DMS153 (cell line): ENCODE measurements around the gene HTATIP2.
"Not testable (repeated sequence)": the region's sequence is repeated elsewhere in the genome, so short reads cannot be mapped to it uniquely, and the experiment has no call there.

Source experiments
- DNase-seq: peaks from one replicate; lab custom pipeline; 2025; lab: John Stamatoyannopoulos, UW

The HTATIP2 gene

DNA sequence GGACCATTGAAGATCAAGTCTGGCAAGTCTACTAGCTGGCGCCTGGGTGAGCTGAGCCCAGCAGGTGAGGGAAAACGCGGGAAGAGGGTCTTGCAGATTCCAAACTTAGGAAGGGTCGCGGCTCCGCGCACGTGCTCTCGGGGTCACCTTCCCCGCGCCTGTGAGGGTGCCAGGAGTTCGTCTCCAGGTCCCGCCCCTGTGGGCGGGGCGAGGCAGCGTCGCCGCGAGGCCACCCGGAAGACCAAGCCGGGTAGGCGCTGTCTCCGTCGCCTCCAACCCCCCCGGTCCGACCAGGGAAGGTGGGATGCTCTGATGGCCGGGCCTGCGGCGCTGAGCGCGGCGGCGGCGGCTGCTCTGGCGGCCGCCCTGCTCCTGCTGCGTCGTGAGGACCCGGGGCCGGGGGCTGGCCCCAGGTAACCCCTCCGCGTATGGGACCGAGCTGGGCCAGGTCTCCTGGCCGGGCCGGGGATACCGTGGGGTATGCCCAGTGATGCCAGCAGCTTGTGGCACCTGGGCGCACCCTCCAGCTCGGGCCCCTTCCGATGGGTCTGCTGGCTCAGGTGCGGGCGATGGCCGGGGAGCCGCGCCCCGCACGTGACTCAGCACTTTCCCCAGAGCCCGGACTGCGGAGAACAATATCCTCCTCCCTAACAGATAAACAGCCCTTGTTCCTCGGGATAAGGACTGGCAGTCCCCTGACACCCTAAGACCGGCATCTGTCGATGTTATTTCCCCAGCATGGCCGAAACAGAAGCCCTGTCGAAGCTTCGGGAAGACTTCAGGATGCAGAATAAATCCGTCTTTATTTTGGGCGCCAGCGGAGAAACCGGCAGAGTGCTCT lies at the start of gene HTATIP2:
HTATIP2 (plus strand) TSS at position 215 of the 841 bp plus-strand sequence; CDS start at position 739, 524 bp downstream.
- peak; percentile 58 for DNase-seq

DNA sequence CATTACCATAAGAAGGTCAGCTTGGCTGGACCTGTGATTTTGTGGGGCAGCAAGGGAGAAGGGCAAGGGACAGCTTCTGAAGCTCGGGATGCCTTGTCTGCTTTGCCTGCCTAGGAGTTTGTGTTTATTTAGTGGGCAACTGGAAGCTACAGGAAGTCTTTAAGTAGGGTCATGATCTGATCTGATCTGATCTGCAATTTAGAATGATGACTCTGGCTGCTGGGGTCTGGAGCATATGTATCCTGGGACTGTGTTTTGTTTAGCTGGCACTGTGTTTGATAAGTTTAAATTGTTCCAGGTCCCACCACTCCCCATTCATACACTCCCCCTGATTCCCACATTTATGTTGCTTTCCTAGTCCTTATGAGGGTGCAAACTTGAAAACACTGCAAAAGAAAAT lies 47.7 kb upstream of the HTATIP2 start:
- DNase-seq = no peak

DNA sequence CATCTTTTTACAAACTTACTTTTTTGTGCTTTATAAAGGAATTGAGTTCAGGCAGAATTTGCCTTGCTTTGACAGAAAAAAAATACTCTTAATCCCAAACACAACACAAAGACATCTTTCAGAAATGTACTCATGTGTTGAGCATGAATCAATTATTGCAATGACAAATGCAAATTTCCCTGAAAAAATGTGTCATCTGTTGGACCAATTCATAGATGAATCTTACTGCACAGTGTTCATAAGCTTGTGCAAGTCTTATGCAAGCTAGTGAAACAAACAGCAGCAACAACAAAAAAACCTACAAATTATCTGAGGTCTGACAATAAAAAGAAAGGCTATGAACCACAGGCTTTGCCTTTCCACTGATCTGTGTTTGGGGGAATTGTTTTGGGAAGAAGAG lies 42.3 kb upstream of the HTATIP2 start:
- DNase-seq = no peak

DNA sequence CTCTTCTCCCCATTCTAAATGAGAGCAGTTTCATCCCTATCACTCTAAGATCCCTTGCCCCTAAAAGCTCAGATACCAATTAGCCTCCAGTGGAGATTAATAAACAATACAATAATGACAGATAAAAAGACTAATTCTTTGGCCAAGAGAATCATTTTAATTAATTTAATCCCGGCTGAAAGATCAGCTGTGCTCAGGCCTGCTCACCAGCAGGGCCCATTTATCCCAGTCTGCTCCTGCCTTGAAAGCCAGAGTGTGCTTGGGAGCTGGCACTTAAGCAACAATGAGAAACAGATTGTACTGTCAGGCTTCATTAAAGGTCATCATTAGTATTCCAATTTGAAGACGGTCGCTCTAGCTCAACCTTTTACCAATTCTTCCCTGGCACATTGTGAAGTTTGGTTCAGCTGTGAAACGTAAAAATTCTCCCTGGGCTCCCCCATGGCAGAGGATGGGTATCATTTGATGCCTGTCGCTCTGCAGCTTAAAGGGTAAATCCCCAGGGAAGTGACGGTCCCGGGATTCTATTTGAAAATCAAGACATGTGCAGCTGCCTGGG lies 36.1 kb upstream of the HTATIP2 start:
- no peak for DNase-seq

DNA sequence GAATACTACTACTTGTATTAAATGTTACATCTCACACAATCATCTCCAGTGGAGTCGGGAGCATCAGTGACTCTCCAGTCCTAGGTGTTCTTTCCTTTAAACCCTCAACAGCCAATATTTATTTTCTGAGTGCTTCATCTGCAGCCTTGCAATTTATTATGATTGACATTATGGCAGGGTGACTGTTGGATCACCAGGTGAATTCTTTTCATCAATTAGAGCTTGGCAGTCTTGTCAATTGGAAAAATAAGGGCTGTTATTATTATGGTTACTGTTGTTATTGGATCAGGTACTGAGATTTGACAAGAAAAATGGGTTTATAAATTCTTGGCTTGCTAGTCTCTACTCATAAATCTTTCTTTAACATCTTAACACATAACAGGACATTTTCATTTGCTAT lies 27.5 kb upstream of the HTATIP2 start:
- DNase-seq = no peak

DNA sequence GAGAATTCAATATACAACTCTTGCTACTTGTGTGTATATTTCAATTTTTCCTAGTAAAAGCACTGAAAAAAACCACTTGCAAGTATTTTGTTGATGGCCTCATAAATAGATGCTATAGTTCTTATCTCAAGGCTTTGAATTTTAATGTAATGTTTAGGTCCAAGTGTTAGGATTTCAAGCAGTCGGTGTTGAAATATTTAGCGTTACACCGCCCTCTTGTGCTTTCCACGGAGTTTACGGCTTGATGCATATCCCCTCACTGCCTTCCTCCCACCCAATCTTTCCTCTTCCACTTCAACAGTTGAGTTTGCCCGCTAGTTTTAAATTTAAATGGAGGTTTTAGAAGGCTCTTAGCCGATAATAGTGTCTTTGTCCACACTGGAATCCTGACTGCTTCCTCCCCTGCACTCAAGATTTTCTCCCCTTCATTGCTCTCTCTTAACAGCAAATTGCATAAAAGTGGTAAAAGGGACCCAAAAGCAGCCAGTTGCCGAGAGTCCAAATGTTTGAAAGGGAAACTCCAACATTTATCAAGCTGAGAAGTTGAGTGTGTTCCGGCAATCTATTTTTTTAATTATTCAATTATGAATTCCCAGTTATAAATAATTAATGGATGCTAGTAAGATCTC lies 25.9 kb upstream of the HTATIP2 start:
- peak; percentile 7 for DNase-seq

DNA sequence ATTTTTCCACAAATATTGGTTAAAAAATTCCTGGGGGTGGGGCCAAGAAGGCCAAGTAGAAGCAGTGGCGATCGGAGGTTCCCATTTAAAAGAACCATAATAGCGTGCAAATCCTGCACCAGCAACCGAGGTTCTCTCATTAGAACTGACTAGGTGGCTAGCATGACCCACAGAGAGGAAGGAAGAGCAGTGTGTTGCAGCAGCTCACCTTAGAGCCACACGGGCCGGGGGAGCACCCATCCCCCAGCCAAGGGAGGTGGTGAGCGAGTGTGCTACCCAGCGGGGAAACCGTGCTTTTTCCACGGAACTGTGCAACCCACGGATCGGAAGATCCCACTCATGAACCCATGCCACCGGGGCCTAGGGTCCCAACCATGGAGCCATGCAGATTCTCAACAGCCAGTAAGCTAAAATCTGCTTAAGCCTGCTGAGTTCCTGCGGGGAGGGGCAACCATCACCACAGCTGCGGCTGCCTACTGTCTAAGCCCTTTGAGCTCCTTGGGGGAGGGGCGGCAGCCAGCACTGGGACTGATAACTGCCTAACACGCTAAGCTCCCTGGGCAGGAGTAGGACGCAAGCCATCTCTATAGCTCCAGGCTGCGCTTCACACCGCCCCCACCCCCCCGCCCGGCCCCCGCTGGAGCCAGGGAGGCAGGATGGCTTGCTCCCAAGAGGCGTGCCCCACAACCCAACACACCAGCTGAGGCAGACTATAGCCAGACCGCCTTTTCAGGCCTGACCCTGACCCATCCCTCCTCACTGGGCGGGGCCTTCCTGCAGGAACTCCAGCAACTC lies 21.0 kb upstream of the HTATIP2 start:
- DNase-seq = no peak

DNA sequence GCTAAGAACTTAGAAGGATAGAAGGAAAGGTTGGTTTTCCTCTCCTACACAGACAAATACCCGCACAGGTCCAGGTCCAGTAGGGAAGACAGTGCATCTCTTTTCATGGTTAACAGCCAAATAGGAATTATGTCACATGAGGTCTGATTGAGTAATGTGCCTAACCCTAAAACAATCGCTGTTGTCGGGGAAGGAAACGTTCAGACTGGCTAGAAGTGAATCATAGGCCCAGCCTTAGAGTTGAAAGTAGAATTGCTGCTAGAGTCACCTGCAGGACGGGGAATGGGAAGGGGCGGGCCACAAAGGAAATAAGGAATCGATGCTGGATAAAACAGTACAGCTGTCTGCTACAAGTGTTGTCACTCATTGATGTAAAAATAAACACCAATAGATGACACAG lies 12.4 kb upstream of the HTATIP2 start:
- DNase-seq = no peak

DNA sequence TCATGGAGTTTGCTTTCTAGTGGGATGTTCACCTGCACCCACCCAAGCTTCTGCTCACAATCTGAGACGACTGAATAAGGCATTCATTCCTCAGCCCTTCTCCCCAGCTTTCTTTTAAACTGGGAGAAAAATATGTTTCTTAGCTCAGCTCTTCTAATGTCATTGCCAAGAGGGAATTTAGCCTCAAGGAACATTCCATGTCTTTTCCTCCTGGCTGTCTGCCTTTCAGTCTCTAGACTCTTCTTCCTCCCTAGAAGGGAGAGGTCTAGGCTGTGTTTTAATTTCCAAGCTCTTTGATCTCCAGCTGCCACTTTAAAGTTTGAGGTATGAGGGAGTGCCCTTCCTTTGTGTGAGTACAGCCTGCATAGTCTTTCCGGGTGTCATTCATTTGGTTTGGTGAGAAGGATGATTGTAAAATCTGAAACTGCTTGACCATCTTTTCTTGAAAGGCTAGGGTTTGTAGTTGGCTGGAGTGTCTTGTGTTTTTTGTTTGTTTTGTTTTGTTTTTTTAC lies 11.7 kb upstream of the HTATIP2 start:
- no peak for DNase-seq

DNA sequence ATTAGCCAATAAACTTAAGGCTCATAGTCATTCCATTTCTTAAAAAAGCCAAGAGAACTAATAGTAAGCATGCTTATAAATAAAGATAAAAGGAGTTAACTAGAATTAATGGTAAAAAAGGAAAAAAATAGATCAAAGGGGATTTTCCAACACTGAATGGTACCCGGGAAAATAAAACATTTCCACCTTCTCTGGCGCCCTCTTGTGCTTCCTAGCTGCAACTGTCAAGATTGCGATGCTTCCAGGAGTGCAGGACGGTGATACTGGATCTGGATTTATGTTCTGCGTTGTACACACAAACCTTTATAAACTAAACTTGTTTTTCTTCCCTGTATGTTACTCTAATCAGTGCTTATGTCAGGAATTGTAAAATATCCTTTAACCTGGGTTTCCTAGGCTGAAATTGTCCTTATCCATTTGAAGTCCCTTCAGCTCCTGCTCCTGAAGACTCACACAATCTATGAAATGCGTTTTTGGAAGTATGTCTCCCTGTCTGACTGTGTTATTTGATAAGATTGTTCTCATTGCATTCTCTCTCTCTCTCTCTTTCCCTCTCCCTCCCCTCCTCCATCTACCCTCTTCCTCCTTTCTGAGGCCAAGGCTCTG lies 9.6 kb upstream of the HTATIP2 start:
- no peak for DNase-seq

DNA sequence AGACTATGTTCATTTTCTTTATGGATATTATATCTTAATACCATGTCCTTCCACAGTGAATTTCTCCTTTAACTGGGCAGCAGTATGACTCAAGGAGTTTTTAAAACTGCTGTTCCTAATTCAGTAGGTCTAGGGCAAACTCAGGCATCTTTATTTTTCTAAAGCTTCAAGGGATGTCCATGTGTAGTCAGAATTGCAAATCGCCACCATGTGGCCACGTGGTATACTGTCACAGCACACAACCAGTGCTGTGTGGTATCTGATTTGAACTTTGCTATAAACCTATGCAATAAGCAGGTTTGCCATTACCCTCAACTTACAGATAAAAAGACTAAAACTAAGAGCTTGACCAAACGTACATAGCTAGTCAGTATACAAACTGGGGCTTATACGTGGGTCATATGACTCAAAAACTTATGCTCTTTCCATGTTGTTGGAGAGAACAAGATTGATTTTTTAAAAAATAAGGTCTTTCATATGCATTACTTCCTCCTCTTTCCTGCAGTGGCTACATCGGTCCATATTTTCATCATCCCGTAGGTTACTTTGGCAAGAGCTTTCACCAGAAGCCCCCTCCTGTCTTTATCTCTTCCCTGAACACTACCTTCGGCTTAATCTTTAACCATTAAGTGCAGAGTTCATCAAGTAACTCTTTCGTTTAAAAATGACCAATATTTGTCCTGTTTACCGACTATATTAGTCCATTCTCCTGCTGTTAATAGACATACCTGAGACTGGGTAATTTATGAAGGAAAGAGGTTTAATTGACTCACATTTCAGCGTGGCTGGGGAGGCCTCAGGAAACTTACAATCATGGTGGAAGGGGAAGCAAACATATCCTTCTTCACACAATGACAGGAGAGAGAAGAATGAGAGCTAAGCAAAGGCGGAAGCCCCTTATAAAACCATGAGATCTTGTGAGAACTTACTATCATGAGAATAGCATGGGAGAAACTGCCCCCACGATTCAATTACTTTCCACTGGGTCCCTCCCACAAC lies 8.0 kb upstream of the HTATIP2 start:
- DNase-seq = peak; percentile 18

DNA sequence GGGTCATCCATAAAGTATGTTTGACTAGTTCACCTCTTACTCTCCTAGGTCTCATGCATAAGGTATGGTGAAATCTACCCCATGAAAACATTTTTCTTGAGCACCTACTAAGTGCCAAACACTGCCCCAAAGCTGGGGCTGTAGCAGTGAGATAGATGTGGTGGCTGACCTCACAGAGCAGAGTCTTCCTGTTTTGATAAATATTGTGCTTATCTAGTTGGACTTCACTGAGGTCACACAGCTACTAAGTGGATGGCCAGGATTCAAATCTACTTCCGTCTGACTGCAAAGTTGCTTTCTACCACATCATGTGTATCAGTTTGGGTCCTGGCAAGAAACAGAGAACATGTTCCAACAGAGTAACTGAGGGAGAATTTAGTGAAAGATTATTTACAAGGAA lies 6.4 kb upstream of the HTATIP2 start:
- no peak for DNase-seq

DNA sequence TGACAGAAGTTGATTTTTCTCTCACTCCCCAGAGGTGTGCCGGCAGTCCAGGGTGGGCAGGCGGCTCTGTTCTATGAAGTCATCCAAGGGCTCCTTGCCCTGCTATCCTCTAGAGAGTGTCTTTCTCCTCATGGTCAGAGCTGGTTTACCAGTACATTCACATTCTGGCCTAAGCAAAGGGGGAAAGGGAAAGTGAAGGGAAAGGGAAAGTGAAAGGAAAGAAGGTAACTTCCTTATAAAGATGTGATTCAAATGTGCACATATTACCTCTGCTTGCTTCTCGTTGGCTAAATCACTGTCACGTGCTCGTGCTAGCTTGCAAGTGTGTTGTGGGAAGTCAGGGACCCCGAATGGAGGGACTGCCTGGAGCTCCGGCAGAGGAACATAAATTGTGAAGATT lies 2.9 kb upstream of the HTATIP2 start:
- peak; percentile 21 for DNase-seq

DNA sequence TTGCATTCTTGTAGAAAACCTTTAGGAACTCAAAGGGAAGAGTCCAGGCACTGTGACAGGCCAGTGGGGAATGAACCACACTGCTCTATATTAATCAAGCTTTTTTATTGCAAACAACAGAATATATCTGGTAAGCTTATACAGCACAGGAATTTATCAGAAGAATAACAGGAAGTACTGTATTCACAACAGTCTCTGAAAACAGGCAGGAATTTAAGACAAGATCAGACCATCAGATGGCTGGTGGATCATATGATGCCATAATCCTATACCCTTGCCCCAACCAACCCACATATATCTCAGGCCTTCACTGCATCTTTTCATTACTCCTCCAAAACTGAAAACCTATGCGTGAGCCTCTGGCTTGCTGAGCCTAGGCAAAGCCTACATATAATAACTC lies 1.0 kb upstream of the HTATIP2 start:
- no peak for DNase-seq

DNA sequence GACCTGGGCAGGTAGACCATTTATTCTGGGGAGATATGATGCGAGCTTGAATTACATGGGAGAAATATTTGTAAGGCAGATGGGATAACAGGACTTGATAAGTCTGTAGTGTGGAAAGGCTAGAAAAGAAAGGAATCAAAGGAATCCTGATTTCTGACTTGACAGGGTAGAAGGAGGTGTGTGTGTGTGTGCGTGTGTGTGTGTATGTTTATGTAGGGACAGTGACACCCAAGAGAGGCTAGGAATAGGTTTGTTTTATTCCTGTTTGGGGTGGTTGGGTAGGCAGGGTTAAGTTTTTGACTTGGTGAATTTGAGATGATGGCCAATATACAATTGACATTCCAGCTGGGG lies 390 bp upstream of the HTATIP2 start:
- DNase-seq = no peak

DNA sequence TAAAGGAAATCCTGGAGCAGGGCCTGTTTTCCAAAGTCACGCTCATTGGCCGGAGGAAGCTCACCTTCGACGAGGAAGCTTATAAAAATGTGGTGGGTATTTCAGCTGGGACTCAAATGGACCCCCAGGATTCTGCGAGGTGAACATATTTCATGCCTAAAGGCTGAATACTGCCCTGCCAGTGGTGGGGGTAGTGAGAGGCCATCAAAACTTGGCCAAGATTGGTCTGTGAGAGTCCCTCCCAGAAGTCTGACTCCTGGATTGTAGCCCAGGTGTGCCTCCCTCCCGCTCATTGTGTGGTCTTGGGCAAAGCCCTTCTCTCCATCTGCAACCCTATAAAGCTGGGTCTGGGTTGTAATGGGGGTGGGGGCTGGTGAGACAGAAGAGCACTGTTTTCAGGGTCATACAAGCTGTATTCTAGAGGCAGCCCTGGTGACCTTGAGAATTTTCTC lies 853 bp downstream of the HTATIP2 start:
- DNase-seq = no peak

DNA sequence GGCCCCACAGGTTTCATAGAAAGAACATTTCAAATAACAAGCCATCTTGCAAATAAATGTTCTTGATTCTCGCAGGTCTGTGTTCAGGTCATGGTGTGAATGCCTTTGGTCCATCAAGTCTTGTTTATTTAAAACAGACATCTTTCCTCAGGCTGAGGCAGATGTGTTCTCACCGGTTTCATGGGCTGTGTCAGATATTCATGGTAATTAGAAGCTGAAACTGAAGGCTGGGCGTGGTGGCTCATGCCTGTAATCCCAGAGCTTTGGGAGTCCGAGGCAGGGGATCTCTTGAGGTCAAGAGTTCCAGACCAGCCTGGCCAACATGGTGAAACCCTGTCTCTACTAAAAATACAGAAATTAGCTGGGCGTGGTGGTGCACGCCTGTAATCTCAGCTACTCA lies 2.0 kb downstream of the HTATIP2 start:
- DNase-seq = not testable (repeated sequence)

DNA sequence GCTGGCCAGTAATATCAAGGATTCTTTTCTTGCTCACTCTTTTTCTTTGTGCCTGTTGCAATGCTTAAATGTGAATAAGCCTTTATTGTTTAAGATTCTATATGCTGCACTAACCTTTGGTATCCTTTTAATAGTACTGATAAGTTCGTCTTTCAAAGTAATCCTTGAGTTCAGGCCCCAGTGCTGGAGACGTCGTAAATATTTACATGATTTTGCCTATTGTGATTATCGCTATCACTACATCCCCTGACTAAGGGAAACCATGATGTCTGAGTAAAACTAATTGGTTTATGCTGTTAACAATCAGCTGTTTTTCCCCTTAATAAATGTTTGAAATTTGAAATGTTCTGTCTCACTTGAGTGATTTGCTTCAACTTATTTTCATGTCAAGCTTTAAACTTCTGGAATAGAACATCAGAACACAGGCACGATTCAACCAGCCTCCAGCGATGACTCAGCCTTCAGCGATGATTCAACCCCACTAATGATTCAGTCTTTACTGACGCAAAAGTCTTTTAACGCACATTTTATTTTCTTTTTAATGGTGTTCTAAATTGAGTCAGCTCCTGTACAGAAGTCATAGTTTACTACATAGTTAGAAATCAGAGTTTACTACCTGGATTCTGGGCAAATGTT lies 3.9 kb downstream of the HTATIP2 start:
- DNase-seq = no peak

DNA sequence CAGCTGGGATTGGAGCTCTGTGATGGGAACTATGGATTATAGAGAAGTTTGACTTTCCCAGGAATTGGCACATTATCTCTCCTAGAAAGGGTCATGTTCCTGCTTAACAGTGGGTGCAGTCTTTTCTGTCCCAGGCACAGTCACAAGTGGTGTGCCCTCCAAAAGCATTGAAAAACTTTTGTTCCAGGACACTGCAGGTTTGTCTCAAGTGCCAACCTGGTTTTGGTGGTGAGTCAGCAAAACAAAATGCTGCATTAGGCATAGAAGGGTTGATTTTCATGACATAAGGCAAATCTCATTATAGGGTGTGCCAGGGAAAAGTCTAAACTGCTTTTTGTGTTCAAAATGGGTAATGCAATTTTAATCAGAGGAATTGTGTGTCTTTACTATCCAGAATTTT lies 4.9 kb downstream of the HTATIP2 start:
- DNase-seq = no peak

DNA sequence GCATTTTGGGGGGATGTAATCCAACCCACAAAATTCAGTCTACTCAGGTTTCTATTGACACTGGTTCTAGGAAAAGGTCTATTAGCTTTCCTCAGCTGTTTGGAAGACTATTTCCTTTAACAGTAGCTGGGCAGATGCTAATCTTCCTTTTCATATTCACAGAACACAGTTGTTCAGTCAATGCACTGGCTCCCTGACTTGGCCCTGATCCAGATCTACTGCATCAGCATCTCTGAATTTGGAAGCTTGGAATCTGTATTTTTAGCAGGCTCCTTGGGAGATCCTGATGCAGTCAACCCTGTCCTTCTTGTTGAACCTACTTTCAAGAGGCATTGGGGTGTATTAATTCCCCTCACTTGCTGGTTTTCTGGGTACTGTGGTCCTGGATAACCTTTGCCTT lies 6.3 kb downstream of the HTATIP2 start:
- DNase-seq = no peak
